HepG2 (cell line): ENCODE results near the gene WFDC9. TPM values are rescaled to one million over a fixed set of nuclear protein-coding genes. Genes with fewer than 3 reads are reported as not detected.

Source experiments
- BHLHE40 ChIP-seq: IDR thresholded peaks from 2 replicates; pipeline ENCODE4 v1.6.1; 2011; ENCODE audit warnings: low read length, improper control_type of control experiment
- CBX5 ChIP-seq: sonication (generic); formaldehyde crosslinking; IDR thresholded peaks from 2 replicates; pipeline ENCODE4 v1.4.0; 2020; ENCODE audit warnings: missing genetic modification reagents, borderline replicate concordance
- DNMT1 ChIP-seq: sonication (generic); formaldehyde crosslinking; IDR thresholded peaks from 2 replicates; pipeline ENCODE4 v1.5.1; 2020; ENCODE audit warnings: mild to moderate bottlenecking, missing genetic modification reagents
- ELF3 ChIP-seq: IDR thresholded peaks from 2 replicates; pipeline ENCODE4 v1.6.1; 2016; ENCODE audit warnings: missing genetic modification reagents, missing compliant biosample characterization
- FOXA3 ChIP-seq: IDR thresholded peaks from 2 replicates; pipeline ENCODE4 v1.6.1; 2016; ENCODE audit warnings: missing genetic modification reagents, missing compliant biosample characterization
- FOXO1 ChIP-seq: sonication (generic); formaldehyde crosslinking; IDR thresholded peaks from 2 replicates; pipeline ENCODE4 v1.4.0; 2020; ENCODE audit warnings: missing genetic modification reagents
- HDAC2 ChIP-seq: sonication (generic); formaldehyde crosslinking; IDR thresholded peaks from 2 replicates; pipeline ENCODE4 v1.4.0; 2020; ENCODE audit warnings: missing genetic modification reagents
- HHEX ChIP-seq: IDR thresholded peaks from 2 replicates; pipeline ENCODE4 v1.6.1; 2016; ENCODE audit warnings: control low read depth
- KLF9 ChIP-seq: IDR thresholded peaks from 2 replicates; pipeline ENCODE4 v1.6.1; 2016; ENCODE audit warnings: low read depth
- MIER2 ChIP-seq: IDR thresholded peaks from 2 replicates; pipeline ENCODE4 v1.6.1; 2016; ENCODE audit warnings: missing biosample characterization, missing genetic modification reagents
- NR2C2 ChIP-seq: sonication (generic); formaldehyde crosslinking; IDR thresholded peaks from 2 replicates; pipeline ENCODE4 v1.4.0; 2020; ENCODE audit warnings: missing genetic modification reagents, mild to moderate bottlenecking, moderate library complexity, borderline replicate concordance
- NR2F1 ChIP-seq, 2 experiments: fragments of 450-650 bp in 1 of 2; formaldehyde crosslinking in 1 of 2; IDR thresholded peaks; 2 replicates each; pipeline versions ENCODE4 v1.5.0 to v1.6.1; 2016 to 2020; ENCODE audit warnings: mild to moderate bottlenecking in 1 of 2, missing compliant biosample characterization in 1 of 2, missing genetic modification reagents in 1 of 2, moderate library complexity in 1 of 2
- PHF21A ChIP-seq: sonication (generic); formaldehyde crosslinking; IDR thresholded peaks from 2 replicates; pipeline ENCODE4 v1.5.0; 2020; ENCODE audit warnings: mild to moderate bottlenecking, missing genetic modification reagents
- PHF5A ChIP-seq: IDR thresholded peaks from one replicate; pipeline ENCODE4 v1.6.1; 2018; ENCODE audit warnings: low read depth, missing genetic modification reagents; ENCODE audit not compliant: unreplicated experiment
- SALL1 ChIP-seq: sonication (generic); formaldehyde crosslinking; IDR thresholded peaks from 2 replicates; pipeline ENCODE4 v1.8.0; 2022; ENCODE audit warnings: mild to moderate bottlenecking, missing genetic modification reagents
- TBX2 ChIP-seq: sonication (generic); formaldehyde crosslinking; IDR thresholded peaks from 2 replicates; pipeline ENCODE4 v1.5.0; 2020; ENCODE audit warnings: missing genetic modification reagents, mild to moderate bottlenecking, borderline replicate concordance
- ZNF12 ChIP-seq: sonication (generic); formaldehyde crosslinking; IDR thresholded peaks from 2 replicates; pipeline ENCODE4 v1.5.0; 2020; ENCODE audit warnings: missing genetic modification reagents
- ZNF205 ChIP-seq: IDR thresholded peaks from 2 replicates; pipeline ENCODE4 v1.6.1; 2018; ENCODE audit warnings: missing biosample characterization, missing genetic modification reagents
- ZNF263 ChIP-seq: sonication (generic); formaldehyde crosslinking; IDR thresholded peaks from 2 replicates; pipeline ENCODE4 v1.4.0; 2020; ENCODE audit warnings: missing genetic modification reagents
- ZNF343 ChIP-seq: sonication (generic); formaldehyde crosslinking; IDR thresholded peaks from 2 replicates; pipeline ENCODE4 v1.4.0; 2020; ENCODE audit warnings: mild to moderate bottlenecking, missing genetic modification reagents
- ZNF644 ChIP-seq: IDR thresholded peaks from 2 replicates; pipeline ENCODE4 v1.6.1; 2016; ENCODE audit warnings: low read depth
- ZNF879 ChIP-seq: sonication (generic); formaldehyde crosslinking; IDR thresholded peaks from 2 replicates; pipeline ENCODE4 v1.8.1; 2023; ENCODE audit warnings: missing genetic modification reagents
- polyA plus RNA-seq, 8 experiments: library from polyadenylated mRNA; depleted of rRNA in 3 of 8; stranded (reverse) in 7 of 8; unstranded in 1 of 8; fragments of >200 nt; fragmentation: Illumina TruSeq in 4 of 8; extraction: Trizol in 4 of 8; gene quantifications; 2 replicates each; pipeline versions ENCODE4 v1.2.1 to v1.2.3, GENCODE V29; 2011 to 2016; ENCODE audit warnings: low read depth in 4 of 8, missing spikeins in 1 of 8, mixed read lengths in 1 of 8; ENCODE audit not compliant: insufficient read depth in 1 of 8
- total RNA-seq, 5 experiments: library from RNA; depleted of rRNA; stranded (reverse); fragments of >200 nt; fragmentation: Illumina TruSeq; extraction: Trizol; gene quantifications; 2 replicates each; pipeline ENCODE4 v1.2.3, GENCODE V29; 2016; ENCODE audit warnings: low read depth in 1 of 5
- TF ChIP-seq, protein P1 (sequence below): IDR thresholded peaks from 2 replicates; pipeline ENCODE4 v1.6.1; 2016; ENCODE audit warnings: mild to moderate bottlenecking
- TF ChIP-seq, protein P2 (sequence below): sonication (generic); formaldehyde crosslinking; conservative IDR thresholded peaks from 2 replicates; pipeline ENCODE4 v1.4.0; 2020; ENCODE audit warnings: missing genetic modification reagents

The WFDC9 gene
- total and polyA plus RNA-seq, 2 of the 13 experiments (the other 11 are each of a cell fraction or from before 2014, with no cell fraction given): not detected

DNA sequence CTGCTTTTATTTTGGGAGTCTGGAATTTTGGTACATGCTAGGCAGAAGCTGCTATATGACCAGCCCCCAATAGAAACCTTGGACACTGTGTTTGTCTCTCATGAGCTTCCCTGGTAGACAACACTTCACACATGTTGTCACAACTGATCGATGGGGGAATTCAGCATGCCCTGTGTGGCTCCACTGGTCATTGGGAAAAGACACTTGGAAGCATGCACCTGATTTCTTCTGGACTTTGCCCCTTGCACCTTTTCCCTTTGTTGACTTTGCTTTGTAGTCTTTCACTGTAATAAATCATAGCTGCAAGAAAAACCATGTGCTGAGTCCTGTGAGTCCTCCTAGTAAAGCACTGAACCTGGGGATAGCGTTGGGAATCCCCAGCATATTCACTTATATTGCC lies 9.5 kb downstream of the WFDC9 start (continued):
- TF ChIP-seq, protein P1, sequence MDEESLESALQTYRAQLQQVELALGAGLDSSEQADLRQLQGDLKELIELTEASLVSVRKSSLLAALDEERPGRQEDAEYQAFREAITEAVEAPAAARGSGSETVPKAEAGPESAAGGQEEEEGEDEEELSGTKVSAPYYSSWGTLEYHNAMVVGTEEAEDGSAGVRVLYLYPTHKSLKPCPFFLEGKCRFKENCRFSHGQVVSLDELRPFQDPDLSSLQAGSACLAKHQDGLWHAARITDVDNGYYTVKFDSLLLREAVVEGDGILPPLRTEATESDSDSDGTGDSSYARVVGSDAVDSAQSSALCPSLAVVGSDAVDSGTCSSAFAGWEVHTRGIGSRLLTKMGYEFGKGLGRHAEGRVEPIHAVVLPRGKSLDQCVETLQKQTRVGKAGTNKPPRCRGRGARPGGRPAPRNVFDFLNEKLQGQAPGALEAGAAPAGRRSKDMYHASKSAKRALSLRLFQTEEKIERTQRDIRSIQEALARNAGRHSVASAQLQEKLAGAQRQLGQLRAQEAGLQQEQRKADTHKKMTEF (CRISPR knock-in tag): 0 out of 2 replicates have a peak, but pooled peaks have one; percentile 37
- TF ChIP-seq FOXA3 (CRISPR knock-in tag) (peak; percentile 83), MIER2 (CRISPR knock-in tag) (0 out of 2 replicates have a peak, but pooled peaks have one; percentile 32), CBX5 (0 out of 2 replicates have a peak, but pooled peaks have one; percentile 28), HHEX (CRISPR knock-in tag) (0 out of 2 replicates have a peak, but pooled peaks have one; percentile 29), TBX2 (CRISPR knock-in tag) (peak; percentile 30; the same call in 1 of the 2 replicates), DNMT1 (CRISPR knock-in tag) (no peak), ZNF205 (CRISPR knock-in tag) (0 out of 2 replicates have a peak, but pooled peaks have one; percentile 48), BHLHE40 (peak; percentile 74), NR2F1 (CRISPR knock-in tag; IDR thresholded peaks at IDR 0.05) (0 out of 4 replicates have a peak, but pooled peaks of 1 of the 2 experiments have one; percentile 15), NR2C2 (no peak), ZNF12 (CRISPR knock-in tag) (peak; percentile 36; the same call in 1 of the 2 replicates), PHF5A (CRISPR knock-in tag) (no peak), KLF9 (CRISPR knock-in tag) (no peak), ELF3 (peak; percentile 29; the same call in 1 of the 2 replicates), SALL1 (peak; percentile 90), HDAC2 (CRISPR knock-in tag) (0 out of 2 replicates have a peak, but pooled peaks have one; percentile 29), ZNF263 (CRISPR knock-in tag) (no peak), FOXO1 (CRISPR knock-in tag) (0 out of 2 replicates have a peak, but pooled peaks have one; percentile 39), ZNF644 (CRISPR knock-in tag) (peak; percentile 77), ZNF343 (CRISPR knock-in tag) (peak; percentile 85; the same call in 1 of the 2 replicates), PHF21A (CRISPR knock-in tag) (peak; percentile 37; the same call in 1 of the 2 replicates), ZNF879 (CRISPR knock-in tag) (no peak)
- TF ChIP-seq, protein P2, sequence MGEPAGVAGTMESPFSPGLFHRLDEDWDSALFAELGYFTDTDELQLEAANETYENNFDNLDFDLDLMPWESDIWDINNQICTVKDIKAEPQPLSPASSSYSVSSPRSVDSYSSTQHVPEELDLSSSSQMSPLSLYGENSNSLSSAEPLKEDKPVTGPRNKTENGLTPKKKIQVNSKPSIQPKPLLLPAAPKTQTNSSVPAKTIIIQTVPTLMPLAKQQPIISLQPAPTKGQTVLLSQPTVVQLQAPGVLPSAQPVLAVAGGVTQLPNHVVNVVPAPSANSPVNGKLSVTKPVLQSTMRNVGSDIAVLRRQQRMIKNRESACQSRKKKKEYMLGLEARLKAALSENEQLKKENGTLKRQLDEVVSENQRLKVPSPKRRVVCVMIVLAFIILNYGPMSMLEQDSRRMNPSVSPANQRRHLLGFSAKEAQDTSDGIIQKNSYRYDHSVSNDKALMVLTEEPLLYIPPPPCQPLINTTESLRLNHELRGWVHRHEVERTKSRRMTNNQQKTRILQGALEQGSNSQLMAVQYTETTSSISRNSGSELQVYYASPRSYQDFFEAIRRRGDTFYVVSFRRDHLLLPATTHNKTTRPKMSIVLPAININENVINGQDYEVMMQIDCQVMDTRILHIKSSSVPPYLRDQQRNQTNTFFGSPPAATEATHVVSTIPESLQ (CRISPR knock-in tag): no peak
- TF ChIP-seq, all 625 proteins: peak for 59
